Umbilical cord (tissue), 2 donors: ENCODE measurements around the gene LIN52. TPM values are rescaled to one million over a fixed set of nuclear protein-coding genes. Genes with fewer than 3 reads are reported as not detected.
"Not testable (repeated sequence)": the region's sequence is repeated elsewhere in the genome, so short reads cannot be mapped to it uniquely, and the experiment has no call there.

ENCODE experiments used
- DNase-seq: peaks from one replicate; pipeline ENCODE4 v3.0.0-alpha.2; 2015; ENCODE audit warnings: low spot score
- total RNA-seq: library from RNA; depleted of rRNA; stranded (reverse); fragments of >200 nt; gene quantifications from one replicate; pipeline ENCODE4 v1.2.3, GENCODE V29; 2014; ENCODE audit warnings: low replicate concordance; ENCODE audit not compliant: insufficient read depth

LIN52 gene
- total RNA-seq, 1 donor from 2014 or later, result 17.1 TPM

DNA sequence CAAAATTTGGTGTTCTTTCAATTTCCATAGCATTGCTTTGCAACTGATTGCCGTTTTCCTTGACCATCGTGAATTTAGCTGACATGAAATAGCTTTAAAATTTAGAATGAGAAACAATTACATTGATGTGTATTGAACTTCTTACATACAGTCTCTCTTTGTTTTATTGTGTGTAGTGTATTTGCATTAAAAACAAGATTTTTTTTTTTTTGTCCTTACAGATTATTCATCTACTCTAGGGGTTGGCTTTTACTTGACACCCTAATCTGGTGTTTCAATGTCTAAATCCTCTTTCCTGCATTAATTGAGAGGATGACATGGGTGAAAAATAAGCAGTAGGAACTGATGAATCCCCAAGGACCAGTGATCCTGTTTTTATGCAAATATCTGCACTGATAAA is 20.6 kb downstream of the LIN52 start:
- no peak for DNase-seq

DNA sequence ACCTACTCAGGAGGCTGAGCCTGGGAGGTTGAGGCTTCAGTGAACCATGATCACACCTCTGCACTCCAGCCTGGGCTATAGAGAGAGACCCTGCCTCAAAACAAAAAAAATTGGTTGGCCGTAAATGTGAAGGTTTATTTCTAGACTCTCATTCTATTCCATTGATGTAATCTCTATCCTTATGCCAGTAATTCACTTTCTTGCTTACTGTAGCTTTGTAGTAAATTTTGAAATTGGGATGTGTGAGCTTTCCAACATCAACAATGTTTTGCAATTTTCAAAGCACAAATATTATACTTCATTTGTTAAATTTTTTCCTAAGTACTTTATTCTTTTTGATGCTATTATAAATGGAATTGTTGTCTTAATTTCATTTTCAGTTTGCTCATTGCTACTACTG is 24.6 kb downstream of the LIN52 start:
- no peak for DNase-seq

DNA sequence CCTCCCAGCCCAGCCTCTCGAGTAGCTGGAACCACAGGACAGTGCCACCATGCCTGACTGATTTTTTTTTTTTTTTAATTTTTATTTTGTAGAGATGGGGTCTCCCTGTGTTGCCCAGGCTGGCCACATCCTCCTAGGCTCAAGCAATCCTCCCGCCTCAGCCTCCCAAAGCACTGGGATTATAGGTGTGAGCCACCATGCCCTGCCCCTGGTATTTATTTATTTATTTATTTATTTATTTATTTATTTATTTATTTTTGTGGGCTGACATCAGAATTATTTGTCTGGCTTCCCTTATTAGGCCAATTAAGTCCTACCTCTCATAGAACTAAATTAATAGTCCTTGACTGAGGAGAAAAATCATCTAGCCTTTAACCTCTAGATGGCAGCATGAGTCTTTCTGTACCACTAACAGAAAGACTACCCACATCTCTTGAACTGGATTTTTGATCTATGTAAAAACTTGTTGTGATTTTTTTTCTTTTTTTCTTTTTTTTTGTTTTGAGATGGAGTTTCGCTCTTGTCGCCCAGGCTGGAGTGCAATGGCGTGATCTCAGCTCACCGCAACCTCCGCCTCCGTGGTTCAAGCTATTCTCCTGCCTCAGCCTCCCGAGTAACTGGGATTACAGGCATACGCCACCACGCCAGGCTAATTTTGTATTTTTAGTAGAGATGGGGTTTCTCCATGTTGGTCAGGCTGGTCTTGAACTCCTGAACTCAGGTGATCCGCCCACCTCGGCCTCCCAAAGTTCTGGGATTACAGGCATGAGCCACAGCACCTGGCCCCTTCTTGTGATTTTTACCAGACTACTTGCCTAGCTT is 26.9 kb downstream of the LIN52 start:
- peak; percentile 63 for DNase-seq

DNA sequence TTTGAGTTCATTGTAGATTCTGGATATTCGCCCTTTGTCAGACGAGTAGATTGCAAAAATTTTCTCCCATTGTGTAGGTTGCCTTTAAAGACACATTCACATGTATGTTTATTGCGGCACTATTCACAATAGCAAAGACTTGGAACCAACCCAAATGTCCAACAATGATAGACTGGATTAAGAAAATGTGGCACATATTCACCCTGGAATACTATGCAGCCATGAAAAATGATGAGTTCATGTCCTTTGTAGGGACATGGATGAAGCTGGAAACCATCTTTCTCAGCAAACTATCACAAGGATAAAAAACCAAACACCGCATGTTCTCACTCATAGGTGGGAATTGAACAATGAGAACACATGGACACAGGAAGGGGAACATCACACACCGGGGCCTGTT is 40.7 kb downstream of the LIN52 start:
- not testable (repeated sequence) for DNase-seq

DNA sequence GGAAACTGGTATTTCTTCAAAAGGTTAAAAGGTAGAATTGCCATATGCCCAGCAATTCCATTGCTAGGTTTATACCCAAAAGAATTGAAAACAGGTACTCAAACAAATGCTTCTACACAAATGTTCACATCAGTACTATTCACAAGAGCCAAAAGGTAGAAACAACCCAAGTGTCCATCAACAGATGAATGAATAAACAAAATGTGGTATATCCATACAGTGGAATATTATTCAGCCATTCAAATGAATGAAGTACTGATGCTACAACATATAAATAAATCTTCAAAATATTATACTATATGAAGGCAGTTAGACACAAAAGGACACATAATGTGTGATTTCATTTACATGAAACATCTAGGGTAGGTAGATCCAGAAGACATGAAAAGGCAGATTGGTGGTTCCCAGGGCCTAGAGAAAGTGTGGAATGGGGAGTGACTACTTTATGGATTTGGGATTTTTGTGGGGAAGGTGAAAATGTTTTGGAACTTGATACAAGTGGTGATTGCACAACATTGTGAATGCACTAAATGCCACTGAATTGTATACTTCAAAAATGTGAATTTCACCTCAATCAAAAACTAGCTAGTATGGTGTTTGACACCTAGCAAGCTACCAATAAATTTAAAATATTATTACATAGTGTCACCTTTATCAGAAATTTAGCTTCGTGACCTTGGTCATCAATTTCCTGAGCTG is 41.7 kb downstream of the LIN52 start:
- DNase-seq, result no peak

DNA sequence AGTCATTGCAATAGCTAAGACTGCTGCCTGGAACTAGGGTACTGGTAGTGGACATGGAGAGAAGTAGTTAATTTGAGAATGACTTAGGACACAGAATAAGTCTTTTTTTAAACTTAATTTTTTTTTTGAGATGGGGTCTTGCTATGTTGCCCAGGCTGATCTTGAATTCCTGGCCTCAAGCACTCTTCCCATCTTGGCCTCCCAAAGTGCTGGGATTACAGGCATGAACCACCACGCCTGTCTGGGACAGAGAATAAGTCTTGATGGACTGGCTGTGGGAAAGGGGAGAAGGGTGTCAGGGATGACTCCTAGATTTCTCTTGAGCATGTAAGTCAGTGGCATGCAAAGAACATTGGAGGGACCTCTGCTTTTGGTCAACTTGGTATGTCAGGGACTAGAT is 42.9 kb downstream of the LIN52 start:
- no peak for DNase-seq

DNA sequence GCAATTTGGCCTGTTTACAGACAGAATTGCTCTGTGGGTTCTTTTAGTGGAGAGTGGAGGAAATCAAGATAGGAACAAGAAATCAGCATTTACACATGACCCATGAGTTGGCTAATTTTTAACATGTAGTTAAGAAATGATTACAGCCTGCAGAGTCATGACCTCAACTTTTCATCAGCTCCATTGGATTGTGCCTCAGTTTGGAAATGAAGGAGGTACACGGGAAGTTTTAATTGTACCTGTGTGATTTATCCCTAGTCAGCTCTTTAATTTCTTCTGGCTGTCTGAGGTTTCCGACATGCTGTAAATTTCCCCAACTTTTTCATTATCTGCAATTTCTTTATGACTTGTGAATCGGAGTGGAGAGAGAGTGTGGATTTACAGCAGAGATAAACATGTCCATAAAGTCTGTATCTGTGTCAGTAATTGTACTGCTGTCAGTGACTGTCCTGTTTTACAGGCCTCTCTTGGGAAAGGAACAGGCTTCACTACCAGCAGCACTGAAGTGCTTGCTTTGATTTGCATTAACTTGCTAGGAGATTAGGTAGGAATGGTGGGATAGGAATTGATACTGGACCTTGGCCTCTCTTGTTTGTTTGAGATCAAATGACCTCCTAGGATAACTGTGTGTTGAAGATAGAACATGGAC is 49.2 kb downstream of the LIN52 start:
- DNase-seq, result no peak

DNA sequence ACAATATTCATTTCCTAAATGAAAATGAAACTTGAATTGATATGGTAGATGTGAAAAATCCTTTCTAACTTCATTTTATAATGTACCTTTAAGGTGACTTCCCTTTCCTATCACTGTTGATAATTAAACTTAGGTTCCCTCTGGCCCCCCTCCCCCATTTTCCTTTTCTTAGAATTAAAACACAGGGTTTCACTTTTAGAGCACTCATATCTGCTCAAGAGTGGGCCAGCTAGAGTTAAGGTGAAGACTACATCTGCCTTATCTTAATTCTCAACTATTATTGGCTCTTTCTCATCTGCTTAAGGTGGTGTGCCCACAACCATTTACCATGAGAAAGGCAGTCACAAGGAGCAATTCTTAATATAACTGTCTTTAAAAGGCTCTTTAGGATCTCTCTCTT is 49.7 kb downstream of the LIN52 start:
- no peak for DNase-seq

DNA sequence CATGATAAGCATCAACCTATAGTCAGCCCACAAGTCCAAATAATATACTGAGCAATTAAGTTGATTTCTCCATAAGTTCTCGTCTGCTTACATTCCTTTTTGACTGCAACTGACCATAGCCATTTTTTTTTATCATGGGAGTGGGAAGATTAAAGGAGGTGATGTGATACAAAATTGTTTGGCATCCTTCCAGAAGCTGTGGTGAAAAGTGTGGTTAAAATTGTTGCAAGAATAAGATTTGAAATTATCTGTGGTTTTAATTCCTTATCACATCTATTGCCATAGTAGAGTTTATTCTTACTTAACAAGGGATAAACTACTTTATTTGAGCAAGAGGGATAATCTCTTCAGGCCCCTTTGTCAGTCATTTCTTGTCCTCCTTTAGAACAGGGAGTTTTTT is 50.7 kb downstream of the LIN52 start:
- DNase-seq, result no peak

DNA sequence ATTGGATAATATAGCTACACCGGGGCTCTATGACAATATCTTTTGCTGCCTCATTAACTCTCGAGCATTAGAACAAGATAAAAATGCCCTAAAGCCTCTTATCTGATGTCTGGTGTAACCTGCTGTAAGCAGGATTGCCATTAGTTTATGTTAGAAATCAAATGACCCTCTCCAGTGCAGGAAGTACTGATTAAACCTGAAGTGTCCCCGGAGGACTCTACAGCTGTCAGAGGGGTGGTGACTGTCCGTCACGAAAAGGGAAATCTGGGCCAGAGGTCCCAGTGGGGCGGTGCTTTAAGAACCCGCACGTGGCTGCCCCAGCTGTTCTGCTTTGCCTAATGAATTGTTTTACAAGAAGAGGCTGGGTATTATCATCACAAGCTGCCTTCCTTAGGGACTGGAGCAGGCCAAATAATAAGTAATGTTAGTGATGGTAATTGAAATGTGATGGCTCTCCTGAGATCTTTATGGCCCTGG is 55.7 kb downstream of the LIN52 start:
- no peak for DNase-seq

DNA sequence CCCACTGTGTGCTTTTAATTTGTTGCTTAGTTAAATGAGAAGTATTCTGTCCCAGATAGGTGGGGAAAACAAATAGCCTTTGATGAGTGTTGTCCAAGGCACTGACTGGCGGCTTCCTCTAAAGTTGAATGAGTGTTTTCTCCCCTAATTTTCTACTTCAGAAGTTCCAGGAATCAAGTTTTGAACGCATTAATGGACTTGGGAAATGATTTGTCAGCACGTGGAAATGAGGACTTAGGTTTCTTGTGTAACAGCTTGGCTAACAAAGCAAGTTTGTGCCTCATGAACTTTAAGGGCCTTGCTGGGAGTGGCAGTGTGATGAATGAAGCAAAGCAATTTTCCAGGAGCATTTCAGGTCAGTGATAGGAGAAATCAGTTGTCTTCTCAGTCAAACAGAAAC is 56.9 kb downstream of the LIN52 start:
- DNase-seq, result no peak

DNA sequence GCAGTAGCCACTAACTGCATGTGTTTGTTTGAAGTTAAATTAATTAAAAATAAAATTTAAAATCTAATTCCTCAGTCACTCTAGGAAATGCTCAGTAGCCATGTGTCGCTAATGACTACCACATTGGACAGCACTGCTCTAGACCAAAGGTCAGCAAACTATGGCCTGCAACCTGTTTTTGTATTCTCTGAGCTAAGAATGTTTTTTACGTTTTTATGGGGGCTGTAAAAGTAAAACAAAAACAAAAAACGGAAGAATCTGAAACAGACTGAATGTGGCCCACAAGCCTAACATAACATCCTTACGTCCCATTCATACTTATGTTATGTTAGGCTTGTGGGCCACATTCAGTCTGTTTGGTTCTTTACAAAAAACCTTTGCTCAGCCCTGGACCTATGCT is 57.8 kb downstream of the LIN52 start:
- no peak for DNase-seq

DNA sequence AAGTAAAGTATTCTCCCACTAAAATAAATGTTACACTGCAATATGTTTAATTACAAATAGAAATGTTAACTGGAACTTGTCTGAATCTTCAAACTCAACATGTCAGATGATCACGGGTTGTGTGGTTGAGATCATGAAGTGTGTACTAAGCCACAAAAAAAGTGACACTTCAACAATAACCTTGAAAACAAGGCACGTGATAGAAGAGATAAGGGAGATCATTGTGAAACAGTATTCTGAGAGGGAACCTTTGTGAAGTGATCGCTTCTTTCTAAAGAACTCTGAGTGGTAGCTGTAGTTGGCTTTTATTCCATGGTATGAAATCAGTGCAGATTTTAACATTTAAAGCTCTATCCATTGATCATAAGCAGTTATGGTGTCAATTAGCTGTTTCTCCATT is 60.0 kb downstream of the LIN52 start:
- no peak for DNase-seq

DNA sequence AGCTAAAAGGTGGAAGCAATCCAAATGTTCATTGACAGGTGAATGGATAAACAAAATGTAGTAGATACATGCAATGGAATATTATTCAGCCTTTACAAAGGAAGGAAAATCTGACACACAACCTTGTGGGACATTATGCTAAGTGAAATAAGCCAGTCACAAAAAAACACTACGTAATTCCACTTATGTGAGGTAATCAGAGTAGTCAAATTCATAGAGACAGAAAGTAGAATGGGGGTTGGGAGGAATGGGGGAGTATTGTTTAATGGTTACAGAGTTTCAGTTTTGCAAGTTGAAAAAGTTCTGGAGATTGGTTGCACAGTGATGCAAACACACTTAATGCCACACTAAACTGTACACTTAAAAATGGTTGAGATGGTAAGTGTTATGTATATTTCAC is 62.8 kb downstream of the LIN52 start:
- no peak for DNase-seq

DNA sequence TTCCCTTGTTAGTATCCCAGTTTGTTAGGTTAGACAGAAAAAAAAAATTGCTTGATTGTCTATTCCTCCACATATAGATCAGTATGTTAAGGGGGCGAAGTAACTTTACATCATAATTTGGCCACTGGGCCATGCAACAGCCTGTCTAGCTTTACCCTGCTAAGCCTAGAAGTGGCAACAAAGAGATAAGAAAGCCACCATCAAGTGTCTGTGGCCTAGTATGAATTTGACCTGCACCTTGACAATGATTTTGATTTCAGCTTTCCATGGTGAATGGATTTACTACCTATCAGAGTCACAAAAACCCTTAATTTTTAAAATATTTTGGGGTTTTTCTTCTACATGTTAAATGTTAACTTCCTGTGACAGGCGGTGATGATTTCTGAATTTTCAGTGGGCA is 63.9 kb downstream of the LIN52 start:
- no peak for DNase-seq

DNA sequence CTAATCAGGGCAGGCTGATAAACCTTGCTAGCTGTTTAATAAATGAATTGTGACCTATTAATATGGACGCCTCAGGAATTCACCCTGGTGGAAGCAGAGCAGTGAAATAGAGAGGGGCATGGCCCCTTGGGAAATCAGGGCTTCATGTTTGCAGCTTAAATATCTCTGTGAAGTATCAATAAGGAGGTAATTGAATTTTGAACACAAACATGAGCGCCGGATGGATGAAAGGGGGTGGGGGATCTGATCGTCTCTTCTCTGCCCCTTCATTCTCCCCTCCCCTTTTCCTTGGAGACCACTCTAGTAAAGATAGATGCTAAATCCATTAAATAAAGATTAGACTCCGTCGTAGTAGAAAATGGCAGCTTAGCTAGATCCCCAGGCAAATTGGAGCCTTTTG is 70.5 kb downstream of the LIN52 start:
- DNase-seq, result no peak

DNA sequence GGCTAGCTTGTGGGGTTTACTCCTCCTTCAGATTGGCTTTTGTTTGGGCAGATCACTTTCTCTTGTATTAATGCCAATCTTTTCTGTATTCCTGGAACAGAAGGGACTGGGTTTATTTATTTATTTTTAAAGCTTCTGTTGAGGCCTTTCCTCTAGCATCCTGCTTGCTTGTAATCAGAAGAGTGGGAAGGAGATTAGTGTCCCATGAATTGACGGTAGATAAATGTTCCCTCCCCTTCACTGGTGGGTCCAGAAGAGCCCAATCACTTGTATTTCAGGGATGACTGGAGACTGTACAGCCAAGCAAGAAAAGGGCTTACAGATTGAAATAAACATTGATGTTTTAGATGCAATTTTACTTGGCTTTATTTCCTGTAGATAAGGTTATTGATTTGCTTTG is 71.0 kb downstream of the LIN52 start:
- no peak for DNase-seq

DNA sequence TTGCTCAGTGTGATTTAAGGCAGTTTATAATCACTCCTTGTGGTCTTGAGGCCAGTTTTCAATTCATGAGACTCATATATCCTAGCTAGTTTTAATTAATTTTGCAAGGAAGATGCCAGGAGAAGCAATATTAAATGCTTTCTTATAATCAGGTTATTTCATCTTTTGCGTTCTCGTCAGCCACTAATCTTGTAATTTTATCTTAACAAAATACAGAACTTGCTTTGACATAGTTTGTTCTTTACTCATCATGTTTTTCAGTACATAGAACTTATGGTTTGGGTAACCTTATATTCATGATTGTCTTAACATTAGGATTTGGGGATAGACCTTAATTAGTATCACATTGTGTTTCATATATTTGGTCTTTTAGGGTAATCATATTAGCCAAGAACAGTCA is 76.0 kb downstream of the LIN52 start:
- no peak for DNase-seq

DNA sequence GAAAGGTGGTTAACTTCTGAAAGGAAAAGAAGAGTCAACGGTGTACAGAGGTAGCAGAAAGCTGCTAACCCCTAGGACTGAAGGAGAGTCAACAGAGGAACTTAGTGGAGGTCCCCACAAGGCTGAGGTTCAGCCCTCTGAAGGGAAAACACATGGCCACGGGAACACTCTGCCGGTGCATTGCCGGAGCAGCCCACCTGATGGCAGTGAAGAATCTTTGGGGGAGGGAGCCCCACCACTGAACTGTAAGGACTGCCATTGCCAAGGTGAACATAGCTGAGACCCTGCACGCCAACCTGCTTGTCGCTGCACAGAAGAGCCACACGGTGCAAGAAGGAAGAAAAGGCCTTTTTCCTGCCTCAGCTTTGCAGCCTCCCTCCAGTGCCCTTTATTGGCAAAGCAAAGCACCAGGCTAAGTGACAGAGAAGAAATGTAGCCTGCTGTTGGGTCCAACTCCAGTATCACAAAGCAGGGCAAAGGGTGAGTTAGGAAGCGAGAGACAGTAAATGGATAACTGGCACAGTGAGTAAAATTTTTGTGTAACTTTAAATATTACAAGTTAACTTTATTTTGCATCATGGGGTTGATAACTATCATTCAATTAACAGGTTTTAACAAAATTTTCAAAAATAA is 76.9 kb downstream of the LIN52 start:
- no peak for DNase-seq

DNA sequence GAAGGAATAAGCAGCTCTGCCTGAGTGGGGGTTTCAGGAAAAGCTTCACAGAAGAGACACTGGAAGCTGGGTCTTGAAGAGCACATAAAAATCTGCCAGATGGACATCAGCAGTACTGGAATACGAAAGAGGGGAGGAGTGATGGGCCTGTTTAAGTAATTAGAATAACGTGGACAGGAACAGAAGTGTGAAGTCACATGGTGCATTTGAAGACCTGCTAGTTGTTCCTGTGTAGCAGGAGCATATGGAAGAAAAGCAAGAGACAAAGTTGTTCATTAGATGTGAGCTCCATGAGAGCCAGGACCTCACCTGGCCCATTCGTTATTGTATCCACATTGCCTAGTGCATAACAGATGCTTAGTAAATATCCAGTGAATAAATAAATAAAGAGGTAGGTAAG is 85.2 kb downstream of the LIN52 start:
- no peak for DNase-seq

DNA sequence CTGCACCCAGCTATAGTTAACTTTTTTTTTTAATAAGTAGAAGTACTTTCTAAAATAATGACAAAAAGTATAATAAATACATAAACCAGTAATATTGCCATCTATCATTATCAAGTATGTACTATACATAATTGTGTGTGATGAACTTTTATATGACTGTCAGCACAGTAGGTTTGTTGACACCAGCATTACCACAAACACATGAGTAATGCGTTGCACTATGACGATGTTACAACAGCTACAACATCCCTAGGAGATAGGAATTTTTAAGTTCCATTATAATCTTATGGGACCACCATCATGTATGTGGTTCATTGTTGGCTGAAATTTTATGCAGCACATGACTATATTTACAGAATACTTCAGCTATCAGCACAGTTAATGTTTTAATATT is 91.6 kb downstream of the LIN52 start:
- no peak for DNase-seq

DNA sequence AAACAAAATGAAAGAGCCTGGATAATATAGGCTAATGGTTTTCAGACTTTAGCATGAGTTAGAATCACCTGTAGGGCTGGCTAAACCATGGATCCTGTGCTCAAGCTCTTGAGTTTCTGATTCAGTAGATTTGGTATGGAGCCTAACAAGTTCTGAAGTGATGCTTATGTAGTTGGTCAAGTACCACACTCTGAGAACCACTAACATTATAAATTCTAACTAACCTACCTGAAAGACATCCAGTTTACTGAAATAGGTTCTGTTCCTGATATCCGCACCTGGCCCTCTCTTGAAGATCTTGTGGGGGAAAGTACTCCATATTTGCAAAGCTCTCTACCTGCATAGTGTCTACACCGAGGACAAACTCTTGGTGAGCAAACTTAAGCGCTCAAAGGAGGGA is 95.1 kb downstream of the LIN52 start:
- no peak for DNase-seq
